Activated naive CD4-positive, alpha-beta T cell (primary cell): ENCODE data around the gene MYO3B.

Source experiments
- DNase-seq, 4 experiments: peaks; one replicate each; lab custom pipeline; 2025; lab: John Stamatoyannopoulos, UW

Gene MYO3B

GRCh38 chr2:170300993-170301392 lies 123.0 kb downstream of the MYO3B start:
- DNase-seq: no peak

- DNase-seq: no peak
Observed at GRCh38 chr2:170301626-170302025, 123.7 kb downstream of the MYO3B start.

- DNase-seq: no peak
Observed at GRCh38 chr2:170305711-170306110, 127.8 kb downstream of the MYO3B start.

- DNase-seq: no peak
Observed at GRCh38 chr2:170306293-170306873, 128.4 kb downstream of the MYO3B start.

- DNase-seq: no peak
Observed at GRCh38 chr2:170307052-170307451, 129.1 kb downstream of the MYO3B start.

GRCh38 chr2:170307555-170308351 lies 129.8 kb downstream of the MYO3B start:
- no peak for DNase-seq

- DNase-seq: no peak
Observed at GRCh38 chr2:170310876-170311502, 133.0 kb downstream of the MYO3B start.

- DNase-seq: no peak
Observed at GRCh38 chr2:170313347-170313991, 135.5 kb downstream of the MYO3B start.

GRCh38 chr2:170313992-170314348 lies 136.0 kb downstream of the MYO3B start:
- DNase-seq: no peak

- no peak for DNase-seq
Observed at GRCh38 chr2:170314744-170315447, 136.9 kb downstream of the MYO3B start.

- DNase-seq: no peak
Observed at GRCh38 chr2:170320948-170321347, 143.0 kb downstream of the MYO3B start.

GRCh38 chr2:170321526-170321925 lies 143.6 kb downstream of the MYO3B start:
- DNase-seq: no peak

- no peak for DNase-seq
Observed at GRCh38 chr2:170322140-170322766, 144.3 kb downstream of the MYO3B start.

GRCh38 chr2:170323743-170324142 lies 145.8 kb downstream of the MYO3B start:
- no peak for DNase-seq

GRCh38 chr2:170324640-170325046 lies 146.7 kb downstream of the MYO3B start:
- DNase-seq: peak in 1 of 4 experiments; percentile 2

GRCh38 chr2:170330881-170331280 lies 152.9 kb downstream of the MYO3B start:
- no peak for DNase-seq

- no peak for DNase-seq
Observed at GRCh38 chr2:170332676-170333402, 154.9 kb downstream of the MYO3B start.

GRCh38 chr2:170335351-170335750 lies 157.4 kb downstream of the MYO3B start:
- DNase-seq: no peak

- no peak for DNase-seq
Observed at GRCh38 chr2:170336408-170336807, 158.5 kb downstream of the MYO3B start.

GRCh38 chr2:170336916-170337315 lies 159.0 kb downstream of the MYO3B start:
- DNase-seq: no peak

GRCh38 chr2:170339322-170339721 lies 161.4 kb downstream of the MYO3B start:
- DNase-seq: no peak
